H1 (cell line): Measurements from ENCODE around the gene CMKLR1. TPM values are rescaled to one million over a fixed set of nuclear protein-coding genes. Genes with fewer than 3 reads are reported as not detected.

Experiments used
- CTCF ChIA-PET: fragments of 300-600 bp; sonication (Branson Sonifier 250); formaldehyde crosslinking; loops from one replicate; lab custom pipeline; 2021; ENCODE audit not compliant: partially characterized antibody; lab: Charles Lee
- POLR2A ChIA-PET: fragments of 300-600 bp; sonication (Branson Sonifier 250); formaldehyde crosslinking; loops from one replicate; lab custom pipeline; 2021; ENCODE audit warnings: inconsistent platforms; ENCODE audit not compliant: partially characterized antibody; lab: Charles Lee
- DNase-seq, 2 experiments: peaks; one replicate each; pipeline versions ENCODE4 v3.0.0 to v3.0.0-alpha.2; 2010 to 2022; ENCODE audit warnings: low spot score in 2 of 2, low read depth in 1 of 2, mixed read lengths in 1 of 2
- FAIRE-seq: peaks from 2 replicates; lab custom pipeline; 2011; peaks lifted over from hg19 to GRCh38; lab: Jason Lieb, UNC
- H2AFZ ChIP-seq: 2 replicates; pipeline ENCODE4 v1.8.1; 2012; ENCODE audit warnings: low read length, inconsistent platforms
- H2AK5ac ChIP-seq: 2 replicates; pipeline ENCODE4 v1.6.1; 2013; ENCODE audit warnings: low read depth, low read length
- H2BK120ac ChIP-seq: replicated peaks from 2 replicates; pipeline ENCODE3; 2013; ENCODE audit warnings: low read depth, low read length, inconsistent platforms
- H2BK12ac ChIP-seq: 2 replicates; pipeline ENCODE4 v1.6.1; 2013; ENCODE audit warnings: low read depth, low read length
- H2BK15ac ChIP-seq: 2 replicates; pipeline ENCODE4 v1.6.1; 2013; ENCODE audit warnings: low read length
- H2BK20ac ChIP-seq: 2 replicates; pipeline ENCODE4 v1.6.1; 2013; ENCODE audit warnings: low read length
- H2BK5ac ChIP-seq: 2 replicates; pipeline ENCODE4 v1.6.1; 2013; ENCODE audit warnings: low read depth, low read length
- H3K14ac ChIP-seq: 2 replicates; pipeline ENCODE4 v1.6.1; 2013; ENCODE audit warnings: inconsistent platforms; ENCODE audit not compliant: insufficient read length
- H3K18ac ChIP-seq: 2 replicates; pipeline ENCODE4 v1.6.1; 2013; ENCODE audit warnings: low read length; ENCODE audit errors: extremely low read depth
- H3K23ac ChIP-seq: 2 replicates; pipeline ENCODE4 v1.6.1; 2013; ENCODE audit warnings: inconsistent platforms; ENCODE audit not compliant: insufficient read length
- H3K23me2 ChIP-seq: 2 replicates; pipeline ENCODE4 v1.6.1; 2013; ENCODE audit warnings: low read depth, low read length
- H3K27ac ChIP-seq: 2 replicates; pipeline ENCODE4 v1.6.1; 2011; ENCODE audit warnings: low read depth, low read length, inconsistent platforms
- H3K27me3 ChIP-seq, 4 experiments: replicated peaks in 1 of 4; 1 replicate in 1 of 4; 2 replicates in 3 of 4; pipeline versions ENCODE4 v1.6.1 to v1.8.1; 2011 to 2013; ENCODE audit warnings: low read length in 3 of 4, mild to moderate bottlenecking in 3 of 4, inconsistent platforms in 2 of 4, mixed read lengths in 2 of 4, moderate library complexity in 1 of 4; ENCODE audit not compliant: control insufficient read depth in 3 of 4, insufficient read depth in 3 of 4; ENCODE audit errors: extremely low read depth in 1 of 4
- H3K36me3 ChIP-seq, 4 experiments: 2 replicates each; pipeline versions ENCODE4 v1.6.1 to v1.8.1; 2011 to 2013; ENCODE audit warnings: mild to moderate bottlenecking in 4 of 4, low read length in 3 of 4, moderate library complexity in 2 of 4, control low read depth in 1 of 4, inconsistent platforms in 1 of 4; ENCODE audit not compliant: insufficient read depth in 4 of 4, control insufficient read depth in 2 of 4
- H3K4ac ChIP-seq: replicated peaks from 2 replicates; pipeline ENCODE3; 2013; ENCODE audit warnings: low read length, low read depth, mixed read lengths, inconsistent platforms; ENCODE audit not compliant: insufficient read length
- H3K4me1 ChIP-seq, 4 experiments: replicated peaks in 1 of 4; 1 replicate in 1 of 4; 2 replicates in 3 of 4; pipeline versions ENCODE4 v1.6.1 to v1.8.1; 2011 to 2013; ENCODE audit warnings: low read length in 3 of 4, inconsistent platforms in 2 of 4, mixed read lengths in 1 of 4; ENCODE audit not compliant: insufficient read depth in 4 of 4, control insufficient read depth in 3 of 4
- H3K4me2 ChIP-seq, 2 experiments: 2 replicates each; pipeline versions ENCODE4 v1.6.1 to v1.8.1; 2011 to 2013; ENCODE audit warnings: low read depth in 2 of 2, low read length in 2 of 2, control low read depth in 1 of 2, inconsistent platforms in 1 of 2, mild to moderate bottlenecking in 1 of 2; ENCODE audit not compliant: insufficient read depth in 1 of 2
- H3K4me3 ChIP-seq, 4 experiments: fragments of 200-600, 300-600 bp in 1 of 4; sonication (generic), shearing (Covaris generic), sonication (Bioruptor Twin) in 1 of 4; 2 replicates each; pipeline versions ENCODE4 v1.5.1 to v1.8.1; 2011 to 2016; ENCODE audit warnings: low read length in 4 of 4, low read depth in 3 of 4, control low read depth in 2 of 4, inconsistent platforms in 2 of 4, mild to moderate bottlenecking in 2 of 4, mixed read lengths in 1 of 4, moderate library complexity in 1 of 4; ENCODE audit not compliant: insufficient read depth in 2 of 4; ENCODE audit errors: extremely low read depth in 1 of 4
- H3K56ac ChIP-seq: replicated peaks from 2 replicates; pipeline ENCODE3; 2013; ENCODE audit warnings: low read depth, mild to moderate bottlenecking, mixed read lengths, low read length, inconsistent platforms; ENCODE audit not compliant: insufficient read length
- H3K79me1 ChIP-seq: 2 replicates; pipeline ENCODE4 v1.6.1; 2013; ENCODE audit warnings: low read depth, low read length, control low read depth
- H3K79me2 ChIP-seq, 2 experiments: 2 replicates each; pipeline versions ENCODE4 v1.6.1 to v1.8.1; 2012 to 2013; ENCODE audit warnings: low read length in 2 of 2, mild to moderate bottlenecking in 2 of 2, inconsistent platforms in 1 of 2; ENCODE audit not compliant: insufficient read depth in 2 of 2, control insufficient read depth in 1 of 2
- H3K9ac ChIP-seq, 4 experiments: replicated peaks in 1 of 4; 1 replicate in 1 of 4; 2 replicates in 3 of 4; pipeline versions ENCODE4 v1.6.1 to v1.8.1; 2011 to 2013; ENCODE audit warnings: low read depth in 3 of 4, low read length in 3 of 4, control low read depth in 2 of 4, mild to moderate bottlenecking in 2 of 4, moderate library complexity in 2 of 4, inconsistent platforms in 1 of 4; ENCODE audit errors: extremely low read depth in 1 of 4
- H3K9me3 ChIP-seq, 2 experiments: 2 replicates each; pipeline versions ENCODE4 v1.6.1 to v1.8.1; 2012 to 2013; ENCODE audit warnings: mild to moderate bottlenecking in 2 of 2, moderate library complexity in 2 of 2, control low read depth in 1 of 2, inconsistent platforms in 1 of 2, low read depth in 1 of 2, low read length in 1 of 2, mixed read lengths in 1 of 2; ENCODE audit not compliant: insufficient read depth in 2 of 2
- H4K20me1 ChIP-seq, 2 experiments: replicated peaks in 1 of 2; 2 replicates each; pipeline versions ENCODE3 to v1.8.1; 2011 to 2013; ENCODE audit warnings: inconsistent platforms in 2 of 2, low read length in 2 of 2, mild to moderate bottlenecking in 1 of 2; ENCODE audit not compliant: insufficient read depth in 2 of 2, control insufficient read depth in 1 of 2
- H4K5ac ChIP-seq: 2 replicates; pipeline ENCODE4 v1.6.1; 2013; ENCODE audit warnings: low read length, low read depth, mixed read lengths, inconsistent platforms; ENCODE audit not compliant: insufficient read length
- H4K8ac ChIP-seq: 2 replicates; pipeline ENCODE4 v1.8.0; 2013; ENCODE audit warnings: mild to moderate bottlenecking, moderate library complexity, low read length, inconsistent platforms; ENCODE audit not compliant: insufficient read depth; ENCODE audit errors: extremely low read depth
- H4K91ac ChIP-seq: replicated peaks from 2 replicates; pipeline ENCODE3; 2013; ENCODE audit warnings: low read length, mixed read lengths, inconsistent platforms; ENCODE audit not compliant: insufficient read length
- CHD2 ChIP-seq: IDR thresholded peaks from 2 replicates; pipeline ENCODE4 v1.6.1; 2012; ENCODE audit warnings: low read length, improper control_type of control experiment
- CREB1 ChIP-seq: IDR thresholded peaks from 2 replicates; pipeline ENCODE4 v1.6.1; 2012; ENCODE audit warnings: inconsistent platforms
- EGR1 ChIP-seq: IDR thresholded peaks from 2 replicates; pipeline ENCODE4 v1.6.1; 2011; ENCODE audit warnings: low read depth, low read length, borderline replicate concordance
- KDM4A ChIP-seq: IDR thresholded peaks from one replicate; pipeline ENCODE4 v1.7.1; 2012; ENCODE audit warnings: low read depth, mild to moderate bottlenecking, moderate library complexity, low read length, inconsistent platforms; ENCODE audit not compliant: severe bottlenecking
- NRF1 ChIP-seq: IDR thresholded peaks from 2 replicates; pipeline ENCODE4 v1.6.1; 2011; ENCODE audit warnings: mild to moderate bottlenecking, low read depth, low read length, improper control_type of control experiment
- PHF8 ChIP-seq: fragments of 200-600 bp; sonication (generic); conservative IDR thresholded peaks from 2 replicates; pipeline ENCODE4 v1.7.1; 2012; ENCODE audit warnings: low read depth, mild to moderate bottlenecking, inconsistent platforms, low read length, moderate library complexity
- POLR2A ChIP-seq, 2 experiments: IDR thresholded peaks; 1 replicate in 1 of 2; 2 replicates in 1 of 2; pipeline ENCODE4 v1.6.1; 2011; ENCODE audit warnings: low read depth in 2 of 2, low read length in 2 of 2, mild to moderate bottlenecking in 2 of 2; ENCODE audit errors: control extremely low read depth in 1 of 2
- SUZ12 ChIP-seq: fragments of 200-600 bp; sonication (generic); IDR thresholded peaks from 2 replicates; pipeline ENCODE4 v1.6.1; 2012; ENCODE audit warnings: mild to moderate bottlenecking, inconsistent platforms, low read length, moderate library complexity, mixed read lengths
- WGBS, 2 experiments: shearing (Covaris generic) in 1 of 2; methylation state at CpG; one replicate each; pipeline versions ENCODE4 v1.1.6 to v1.1.7; 2013 to 2015; ENCODE audit warnings: low lambda C conversion rate in 2 of 2, mixed read lengths in 2 of 2, inconsistent platforms in 1 of 2, low coverage in 1 of 2, missing lambda C conversion rate in 1 of 2; ENCODE audit not compliant: insufficient replicate concordance in 2 of 2, insufficient coverage in 1 of 2, insufficient read length in 1 of 2; ENCODE audit errors: extremely low coverage in 1 of 2, missing lambda C conversion rate in 1 of 2; 5-methylcytosine and 5-hydroxymethylcytosine counted together
- polyA plus RNA-seq, 7 experiments: library from polyadenylated mRNA; depleted of rRNA in 3 of 7; stranded (reverse) in 5 of 7; unstranded in 2 of 7; fragments of >200 nt in 5 of 7; fragments of 200-250 nt in 2 of 7; gene quantifications; 1 replicate in 5 of 7; 2 replicates in 1 of 7; 4 replicates in 1 of 7; pipeline versions ENCODE4 v1.2.1 to v1.2.3, GENCODE V29; 2011 to 2013; ENCODE audit warnings: missing spikeins in 2 of 7, mixed read lengths in 2 of 7
- total RNA-seq: library from RNA; stranded (reverse); fragmentation: NEBNext Ultra II Directional; extraction: Animal tissue kit (Norgen Biotek cat#: 25700); gene quantifications from 2 replicates; pipeline ENCODE4 v1.2.1, GENCODE V29; 2021

CMKLR1 gene
- total and polyA plus RNA-seq, 2 of the 8 experiments (the other 6 are each of a cell fraction or from before 2014, with no cell fraction given) = 2.1 to 2.8 TPM

DNA sequence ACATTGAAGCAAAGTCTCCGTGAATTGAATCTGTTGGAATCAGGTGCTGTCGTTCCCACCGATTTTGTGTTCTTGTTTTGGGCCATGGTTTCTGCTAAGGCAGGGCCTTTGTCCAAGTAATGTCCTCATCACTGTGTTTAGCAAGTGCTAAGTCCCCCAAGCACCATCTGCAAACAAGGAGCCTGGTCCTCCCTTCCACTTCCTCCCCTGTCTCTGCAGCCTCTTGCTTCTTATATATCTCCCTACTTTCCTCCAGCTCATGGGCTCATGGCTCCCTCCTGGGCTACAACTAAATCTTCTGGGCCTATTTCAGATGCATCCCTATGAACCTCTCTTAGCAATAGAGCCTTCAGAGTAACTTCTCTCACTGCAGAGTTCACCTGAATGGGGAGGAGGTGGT is 25.8 kb upstream of the CMKLR1 start:
- H2BK20ac ChIP-seq = no peak overlapping the region
- H3K56ac ChIP-seq = no peak overlapping the region
- DNase-seq = no peak
- H3K14ac ChIP-seq = no peak overlapping the region
- H3K18ac ChIP-seq = no peak overlapping the region
- no peak overlapping the region for H3K27ac ChIP-seq
- no peak overlapping the region for H2AFZ ChIP-seq
- no peak overlapping the region for H3K4me2 ChIP-seq
- H4K20me1 ChIP-seq = peaks cover 0 to 8% of the 10 kb centered on the region in 2 experiments
- no peak overlapping the region for H4K8ac ChIP-seq
- no peak overlapping the region for H2BK5ac ChIP-seq
- H3K79me2 ChIP-seq = no peaks in the 10 kb centered on the region
- no peak for FAIRE-seq
- H3K23me2 ChIP-seq = peaks cover 9% of the 10 kb centered on the region; the same call in 1 of the 2 replicates
- POLR2A ChIA-PET = no interaction called here
- H3K4ac ChIP-seq = no peak overlapping the region
- peaks cover 0 to 5% (median 0%) of the 10 kb centered on the region in 4 experiments; a peak in 2 of 7 replicates for H3K4me1 ChIP-seq
- no peak overlapping the region for H2BK12ac ChIP-seq
- H3K79me1 ChIP-seq = no peaks in the 10 kb centered on the region; the same call in 1 of the 2 replicates
- CTCF ChIA-PET = interaction anchor here (0.5 to 1.8 kb wide), 3 partner anchors 8 to 375 kb away, joined by 3 to 5 read pairs (median 3); no protein-coding TSS in a partner anchor
- no peak overlapping the region for H4K91ac ChIP-seq
- H2BK15ac ChIP-seq = no peak overlapping the region
- no peak overlapping the region for H3K4me3 ChIP-seq
- H2AK5ac ChIP-seq = no peak overlapping the region
- no peak overlapping the region for H3K23ac ChIP-seq
- WGBS, 2 experiments = 98% methylated on average over 3 of the region's 3 CpGs; no CpG with 5 or more reads in 1 of the 2 experiments
- no peak overlapping the region for H3K9ac ChIP-seq
- H3K9me3 ChIP-seq = no peaks in the 10 kb centered on the region
- TF ChIP-seq SUZ12 (no peak), POLR2A (IDR thresholded peaks at IDR 0.05; ENCODE audit: control extremely low read depth in 1 of 2, low read depth in 2 of 2, low read length in 2 of 2) (no peak), PHF8 (no peak), NRF1 (no peak), KDM4A (no peak), CREB1 (no peak), CHD2 (no peak), EGR1 (no peak)
- H4K5ac ChIP-seq = no peak overlapping the region
- no peaks in the 10 kb centered on the region for H3K27me3 ChIP-seq
- H3K36me3 ChIP-seq = no peaks in the 10 kb centered on the region
- H2BK120ac ChIP-seq = no peak overlapping the region
